HCT116 (cell line): ENCODE data around the gene HAO1. TPM values are rescaled to one million over a fixed set of nuclear protein-coding genes. Genes with fewer than 3 reads are reported as not detected.

ENCODE experiments used
- ATAC-seq: fragments of 200-7000 bp; cut with Tn5 transposase; 2 replicates; pipeline ENCODE4 v1.9.1; 2020; ENCODE audit warnings: mild to moderate bottlenecking, moderate library complexity
- BruUV-seq: library from RNA; stranded (reverse); fragments of 400-500 nt; replicated peaks from 2 replicates; lab custom pipeline; 2021; lab: Mats Ljungman, UMichigan
- CTCF ChIA-PET: fragments of 300-600 bp; sonication (Branson Sonifier 250); formaldehyde crosslinking; loops from one replicate; lab custom pipeline; 2021; ENCODE audit warnings: antibody characterized with exemption; lab: Charles Lee
- POLR2A ChIA-PET: fragments of 300-600, 350-600 bp; sonication (Branson Sonifier 250); formaldehyde crosslinking; loops from one replicate; lab custom pipeline; 2021; ENCODE audit warnings: antibody characterized with exemption; lab: Charles Lee
- RAD21 ChIA-PET, 2 experiments: fragments of 300-600 bp; sonication (Branson Sonifier 250); formaldehyde crosslinking; loops; one replicate each; lab custom pipeline; 2023; ENCODE audit warnings: low total read pairs in 2 of 2; ENCODE audit not compliant: uncharacterized antibody in 2 of 2, unreplicated experiment in 2 of 2, low non-redundant PET in 1 of 2; lab: Charles Lee
- DNase-seq: peaks from one replicate; pipeline ENCODE4 v3.0.0-alpha.2; 2010; ENCODE audit warnings: low read depth, low spot score
- H2AFZ ChIP-seq: fragments of 200-600 bp; shearing (Covaris generic), sonication (generic); 2 replicates; pipeline ENCODE4 v1.6.1; 2017; ENCODE audit warnings: low read depth, mixed run types, mixed read lengths, antibody characterized with exemption, low read length; ENCODE audit not compliant: poor library complexity, severe bottlenecking
- H3K27ac ChIP-seq: 2 replicates; pipeline ENCODE4 v1.5.1; 2012; ENCODE audit warnings: low read depth, low read length
- H3K27me3 ChIP-seq: fragments of 200-600 bp; sonication (generic); 2 replicates; pipeline ENCODE4 v1.6.1; 2016; ENCODE audit warnings: mixed run types, low read length, mixed read lengths; ENCODE audit not compliant: insufficient read depth
- H3K36me3 ChIP-seq, 2 experiments: fragments of 200-500 bp in 1 of 2; fragments of 200-600 bp in 1 of 2; sonication (Bioruptor generic) in 1 of 2; sonication (generic) in 1 of 2; 2 replicates each; pipeline versions ENCODE4 v1.5.1 to v1.6.1; 2014 to 2016; ENCODE audit warnings: low read length in 2 of 2, inconsistent platforms in 1 of 2, mixed read lengths in 1 of 2, mixed run types in 1 of 2; ENCODE audit not compliant: insufficient read depth in 2 of 2, control insufficient read depth in 1 of 2
- H3K4me1 ChIP-seq, 2 experiments: fragments of 200-600 bp in 1 of 2; sonication (generic) in 1 of 2; 2 replicates each; pipeline versions ENCODE4 v1.5.1 to v1.6.1; 2012 to 2017; ENCODE audit warnings: low read length in 2 of 2, inconsistent platforms in 1 of 2, mild to moderate bottlenecking in 1 of 2, mixed read lengths in 1 of 2, mixed run types in 1 of 2, moderate library complexity in 1 of 2; ENCODE audit not compliant: insufficient read depth in 2 of 2, control insufficient read depth in 1 of 2
- H3K4me2 ChIP-seq: fragments of 200-600 bp; sonication (generic); 2 replicates; pipeline ENCODE4 v1.6.1; 2017; ENCODE audit warnings: mixed run types, low read length, mixed read lengths
- H3K4me3 ChIP-seq, 2 experiments: fragments of 200-600 bp in 1 of 2; sonication (generic) in 1 of 2; replicated peaks in 1 of 2; 2 replicates each; pipeline ENCODE4 v1.5.1; 2011 to 2016; ENCODE audit warnings: low read length in 2 of 2, control low read depth in 1 of 2, low read depth in 1 of 2, mild to moderate bottlenecking in 1 of 2, mixed read lengths in 1 of 2, mixed run types in 1 of 2
- H3K79me2 ChIP-seq: fragments of 200-600 bp; sonication (generic); 2 replicates; pipeline ENCODE4 v1.6.1; 2017; ENCODE audit warnings: mild to moderate bottlenecking, mixed run types, low read length, moderate library complexity, mixed read lengths; ENCODE audit not compliant: insufficient read depth
- H3K9ac ChIP-seq: fragments of 200-600 bp; sonication (generic); 2 replicates; pipeline ENCODE4 v1.6.1; 2016; ENCODE audit warnings: low read length, mixed read lengths
- H3K9me2 ChIP-seq: fragments of 200-600 bp; sonication (generic), shearing (Covaris generic); 2 replicates; pipeline ENCODE4 v1.6.1; 2017; ENCODE audit warnings: mixed run types, mild to moderate bottlenecking, moderate library complexity; ENCODE audit not compliant: insufficient read depth
- H3K9me3 ChIP-seq, 2 experiments: fragments of 200-500 bp in 1 of 2; fragments of 200-600 bp in 1 of 2; sonication (Bioruptor generic) in 1 of 2; sonication (generic) in 1 of 2; 2 replicates each; pipeline ENCODE4 v1.6.1; 2014 to 2017; ENCODE audit warnings: low read length in 2 of 2, mixed read lengths in 2 of 2, inconsistent platforms in 1 of 2, low read depth in 1 of 2, mild to moderate bottlenecking in 1 of 2, mixed run types in 1 of 2, moderate library complexity in 1 of 2; ENCODE audit not compliant: control insufficient read depth in 1 of 2, insufficient read depth in 1 of 2
- H4K20me1 ChIP-seq: fragments of 200-600 bp; sonication (generic), shearing (Covaris generic); 2 replicates; pipeline ENCODE4 v1.6.1; 2017; ENCODE audit warnings: mixed run types, mild to moderate bottlenecking, moderate library complexity; ENCODE audit not compliant: insufficient read depth
- CBX3 ChIP-seq: IDR thresholded peaks from 2 replicates; pipeline ENCODE4 v1.6.1; 2012; ENCODE audit warnings: low read depth
- EGR1 ChIP-seq: IDR thresholded peaks from 2 replicates; pipeline ENCODE4 v1.6.1; 2012; ENCODE audit warnings: low read depth
- ELF1 ChIP-seq: IDR thresholded peaks from 2 replicates; pipeline ENCODE4 v1.6.1; 2012; ENCODE audit warnings: low read depth, borderline replicate concordance
- EZH2 ChIP-seq: fragments of 200-600 bp; sonication (generic); IDR thresholded peaks from 2 replicates; pipeline ENCODE4 v1.6.1; 2017; ENCODE audit warnings: antibody characterized with exemption, mixed run types
- EZH2phosphoT487 ChIP-seq: fragments of 200-600 bp; IDR thresholded peaks from 2 replicates; pipeline ENCODE4 v1.6.1; 2018; ENCODE audit warnings: antibody characterized with exemption, borderline replicate concordance
- FOSL1 ChIP-seq: IDR thresholded peaks from 2 replicates; pipeline ENCODE4 v1.6.1; 2012; ENCODE audit warnings: low read depth
- POLR2A ChIP-seq: IDR thresholded peaks from 2 replicates; pipeline ENCODE4 v1.7.0; 2011; ENCODE audit warnings: borderline replicate concordance; ENCODE audit not compliant: insufficient read depth, insufficient read length; ENCODE audit errors: extremely low read depth
- RAD21 ChIP-seq: IDR thresholded peaks from 2 replicates; pipeline ENCODE4 v1.6.1; 2012; ENCODE audit warnings: low read depth, mild to moderate bottlenecking
- SIN3A ChIP-seq: IDR thresholded peaks from 2 replicates; pipeline ENCODE4 v1.6.1; 2012; ENCODE audit warnings: low read depth
- SP1 ChIP-seq: IDR thresholded peaks from 2 replicates; pipeline ENCODE4 v1.6.1; 2012; ENCODE audit warnings: low read depth
- SRF ChIP-seq: IDR thresholded peaks from 2 replicates; pipeline ENCODE4 v1.6.1; 2012; ENCODE audit warnings: low read depth
- TCF7L2 ChIP-seq: IDR thresholded peaks from 2 replicates; pipeline ENCODE4 v1.7.0; 2011; ENCODE audit warnings: borderline replicate concordance, inconsistent platforms; ENCODE audit not compliant: insufficient read depth, insufficient read length; ENCODE audit errors: extremely low read depth
- YY1 ChIP-seq: IDR thresholded peaks from 2 replicates; pipeline ENCODE4 v1.6.1; 2011; ENCODE audit warnings: low read length, low read depth, moderate library complexity, mild to moderate bottlenecking; ENCODE audit not compliant: insufficient replicate concordance; ENCODE audit errors: extremely low read depth
- ZNF274 ChIP-seq: fragments of 200-500 bp; sonication (Bioruptor generic); IDR thresholded peaks from 2 replicates; pipeline ENCODE4 v1.6.1; 2014; ENCODE audit warnings: mild to moderate bottlenecking, low read depth, low read length, inconsistent platforms
- intact Hi-C: fragments of 100-400 bp; cut with micrococcal nuclease; formaldehyde crosslinking; loops from 2 replicates; pipeline ENCODE4 v1.10.0; 2022
- total RNA-seq: library from RNA; stranded (reverse); gene quantifications from one replicate; pipeline ENCODE4 v1.2.1, GENCODE V29; 2021; ENCODE audit not compliant: unreplicated experiment
- TF ChIP-seq, protein P1 (sequence below): IDR thresholded peaks from 2 replicates; pipeline ENCODE4 v1.6.1; 2012
- TF ChIP-seq, protein P2 (sequence below): IDR thresholded peaks from 2 replicates; pipeline ENCODE4 v1.6.1; 2012

The HAO1 gene
- total RNA-seq, 1 experiment from 2014 or later: 0.12 TPM

DNA sequence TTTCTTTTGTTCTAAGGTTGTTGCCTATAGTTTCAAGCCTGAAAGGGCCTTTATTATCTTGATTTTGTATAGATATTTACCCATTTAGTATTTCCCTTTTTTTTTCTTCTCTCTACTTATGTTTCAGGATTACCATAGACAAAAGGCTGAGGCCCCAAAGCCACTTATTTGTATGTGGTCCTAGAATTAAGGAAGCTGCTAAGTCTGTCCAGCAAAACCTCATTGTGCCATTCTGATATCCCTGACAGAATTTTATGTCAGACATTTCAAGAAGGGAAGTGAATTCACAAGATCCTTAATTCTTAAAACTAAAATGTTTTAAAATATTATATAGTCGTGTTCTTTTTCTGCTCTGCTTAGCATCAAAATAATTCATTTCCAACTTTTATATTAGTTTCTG is 6.9 kb downstream of the HAO1 start:
- intact Hi-C loops: no loop called here
- Histone ChIP-seq H3K9me2 (no peaks in the 10 kb centered on the region), H3K4me1 (peaks cover 0 to 4% of the 10 kb centered on the region in 2 experiments; a peak in 1 of 4 replicates), H3K27me3 (peaks cover 5% of the 10 kb centered on the region; the same call in 1 of the 2 replicates), H3K27ac (no peak overlapping the region), H3K36me3 (no peaks in the 10 kb centered on the region), H3K9me3 (no peaks in the 10 kb centered on the region), H2AFZ (no peak overlapping the region), H3K79me2 (no peaks in the 10 kb centered on the region), H4K20me1 (no peaks in the 10 kb centered on the region), H3K9ac (no peak overlapping the region), H3K4me3 (no peak overlapping the region), H3K4me2 (no peak overlapping the region)
- POLR2A ChIA-PET: no interaction called here
- CTCF ChIA-PET: no interaction called here
- no peak for DNase-seq
- TF ChIP-seq, protein P1, sequence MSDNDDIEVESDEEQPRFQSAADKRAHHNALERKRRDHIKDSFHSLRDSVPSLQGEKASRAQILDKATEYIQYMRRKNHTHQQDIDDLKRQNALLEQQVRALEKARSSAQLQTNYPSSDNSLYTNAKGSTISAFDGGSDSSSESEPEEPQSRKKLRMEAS: no peak
- TF ChIP-seq FOSL1 (no peak), EGR1 (no peak), TCF7L2 (no peak), EZH2phosphoT487 (no peak), EZH2 (no peak), ELF1 (no peak), SIN3A (no peak), YY1 (no peak), ZNF274 (no peak), RAD21 (no peak), SP1 (no peak), POLR2A (no peak), SRF (no peak), CBX3 (no peak)
- TF ChIP-seq, protein P2, sequence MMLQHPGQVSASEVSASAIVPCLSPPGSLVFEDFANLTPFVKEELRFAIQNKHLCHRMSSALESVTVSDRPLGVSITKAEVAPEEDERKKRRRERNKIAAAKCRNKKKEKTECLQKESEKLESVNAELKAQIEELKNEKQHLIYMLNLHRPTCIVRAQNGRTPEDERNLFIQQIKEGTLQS: no peak
- no peak for ATAC-seq
- RAD21 ChIA-PET: no interaction called here
- BruUV-seq: no TSS peak
